IPS-18c (cell line): ENCODE data around the gene GABRD.

Source experiments
- H3K4me3 ChIP-seq: 2 replicates; pipeline ENCODE4 v1.7.0; 2013; ENCODE audit warnings: low read depth, mild to moderate bottlenecking, low read length, moderate library complexity; ENCODE audit not compliant: insufficient read depth
- H3K9me3 ChIP-seq: one replicate; pipeline ENCODE4 v1.6.1; 2013; ENCODE audit warnings: mild to moderate bottlenecking, low read length, moderate library complexity; ENCODE audit not compliant: control insufficient read depth, insufficient read depth

Gene GABRD

DNA sequence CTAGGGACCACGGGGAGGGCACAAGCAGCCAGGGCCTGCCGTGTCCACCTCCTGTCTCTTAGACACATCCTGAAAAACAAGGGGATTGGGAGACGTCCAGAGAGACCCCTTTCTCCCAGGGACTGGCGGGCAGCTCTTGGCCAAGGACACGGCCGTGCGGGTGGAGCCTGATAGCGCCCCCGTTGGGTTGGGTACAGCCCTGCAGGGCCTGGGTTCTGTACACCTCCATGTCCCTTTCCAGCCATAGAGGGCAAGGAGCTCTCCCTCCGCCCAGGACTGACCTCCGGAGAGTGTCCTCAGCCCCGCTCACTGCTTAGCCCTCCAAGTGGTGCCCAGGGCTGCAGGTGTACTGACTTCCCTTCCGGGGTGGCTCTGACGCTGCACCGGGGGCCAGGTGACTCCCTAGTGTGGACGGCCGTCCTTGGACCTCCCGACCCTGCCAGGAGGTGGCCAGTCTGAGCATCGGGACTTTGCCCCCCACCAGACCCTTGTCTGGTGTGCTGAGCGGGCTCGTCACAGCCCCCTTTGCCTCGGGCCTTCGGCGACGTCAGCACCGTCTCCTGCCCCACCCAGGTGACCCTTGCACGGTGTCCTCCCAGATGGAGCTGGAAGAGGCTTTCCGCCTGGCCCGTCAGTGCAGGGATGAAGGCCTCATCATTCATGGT, 36.9 kb downstream of the GABRD start:
- no peak overlapping the region for H3K4me3 ChIP-seq
- H3K9me3 ChIP-seq = no peaks in the 10 kb centered on the region

- Histone ChIP-seq H3K9me3 (no peaks in the 10 kb centered on the region), H3K4me3 (no peak overlapping the region)
These were observed 37.9 kb downstream of the GABRD start for GRCh38 chr1:2056955-2057590.

GRCh38 chr1:2059290-2059953, 40.3 kb downstream of the GABRD start:
- Histone ChIP-seq H3K4me3 (no peak overlapping the region), H3K9me3 (no peaks in the 10 kb centered on the region)

DNA sequence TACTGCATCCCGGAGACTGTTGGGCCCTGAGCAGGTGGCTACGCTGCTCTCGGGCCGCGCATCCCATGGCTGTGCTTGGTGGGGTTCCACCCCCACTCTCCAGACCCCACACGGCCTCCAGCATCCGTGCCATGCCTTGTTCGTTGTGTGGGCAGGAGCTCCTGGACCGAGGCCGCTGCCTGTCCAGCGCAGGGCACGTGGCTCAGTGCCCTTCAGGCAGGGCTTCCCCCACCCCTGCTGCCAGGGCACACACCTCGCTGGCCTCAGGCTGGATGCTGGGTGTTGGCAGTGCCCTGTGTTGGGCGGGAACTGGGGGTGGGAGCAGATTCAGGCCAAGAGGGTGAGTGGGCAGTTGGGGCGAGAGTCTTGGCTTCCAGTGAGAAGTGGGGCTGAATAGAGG, 40.9 kb downstream of the GABRD start:
- no peaks in the 10 kb centered on the region for H3K9me3 ChIP-seq
- H3K4me3 ChIP-seq = no peak overlapping the region

DNA sequence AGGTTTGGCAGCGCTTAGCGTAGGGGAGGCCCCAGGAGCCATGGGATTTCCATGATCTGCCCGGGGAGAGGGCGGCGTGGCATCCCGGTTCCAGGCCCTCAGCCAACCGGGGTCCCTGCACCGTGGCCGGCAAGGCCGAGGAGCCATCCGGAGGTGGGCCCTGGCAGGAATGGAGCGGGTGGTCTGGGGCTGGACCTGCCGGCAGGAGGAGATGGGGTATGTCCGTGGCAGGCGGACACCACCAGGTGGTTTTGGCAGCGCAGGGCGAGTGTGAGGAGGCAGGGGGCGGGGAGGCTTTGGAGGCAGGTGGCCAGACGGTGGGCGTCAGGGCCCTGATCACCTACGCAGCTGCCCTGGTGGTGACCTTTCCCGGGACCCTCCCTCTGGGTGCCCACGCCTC, 41.4 kb downstream of the GABRD start:
- Histone ChIP-seq H3K4me3 (no peak overlapping the region), H3K9me3 (no peaks in the 10 kb centered on the region)

- H3K9me3 ChIP-seq = no peaks in the 10 kb centered on the region
- no peak overlapping the region for H3K4me3 ChIP-seq
These were observed 42.1 kb downstream of the GABRD start for GRCh38 chr1:2061065-2061778.

- H3K9me3 ChIP-seq = no peaks in the 10 kb centered on the region
- H3K4me3 ChIP-seq = no peak overlapping the region
These were observed 46.6 kb downstream of the GABRD start for GRCh38 chr1:2065699-2066098.

DNA sequence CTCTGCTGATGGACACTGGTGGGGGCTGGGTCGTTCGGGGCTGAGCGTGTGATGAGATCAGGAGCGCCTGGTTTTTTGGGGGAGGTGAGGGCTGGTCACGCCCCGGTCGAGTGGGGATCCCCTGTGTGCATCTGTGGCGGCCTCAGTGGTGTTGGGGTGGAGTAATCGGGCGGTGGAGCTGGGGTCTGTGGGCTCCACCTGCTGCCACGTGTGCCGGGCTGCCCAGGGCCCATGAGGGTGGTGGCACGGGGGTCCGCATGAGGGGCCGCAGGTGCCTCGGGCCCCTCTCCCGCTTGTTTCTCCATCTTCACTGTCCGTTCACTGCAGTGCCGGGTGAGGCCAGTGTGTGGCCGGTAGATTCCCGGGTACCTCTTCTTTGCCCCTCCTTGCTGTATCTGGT, 48.2 kb downstream of the GABRD start:
- no peaks in the 10 kb centered on the region for H3K9me3 ChIP-seq
- H3K4me3 ChIP-seq = no peak overlapping the region

- Histone ChIP-seq H3K4me3 (no peak overlapping the region), H3K9me3 (no peaks in the 10 kb centered on the region)
These were observed 48.8 kb downstream of the GABRD start for GRCh38 chr1:2067981-2068380.

DNA sequence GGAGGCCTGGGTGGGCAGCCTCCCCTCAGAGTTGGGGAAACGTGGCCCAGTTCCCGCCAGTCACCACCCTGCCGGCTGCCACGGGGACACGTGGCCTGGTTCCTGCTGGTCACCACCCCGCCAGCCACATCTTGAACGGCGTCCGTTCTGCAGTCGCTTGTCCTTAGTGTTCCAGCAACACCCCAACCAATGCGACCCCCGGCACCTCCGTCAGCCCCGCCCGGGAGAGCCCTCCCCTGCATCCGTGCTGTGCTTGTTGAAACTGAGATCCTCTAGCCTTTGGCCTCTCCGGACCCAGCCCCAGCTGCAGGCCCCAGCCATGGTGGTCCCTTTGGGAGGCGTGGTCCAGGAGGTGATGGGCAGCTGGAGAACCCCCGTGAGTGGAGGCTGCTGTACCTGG, 49.8 kb downstream of the GABRD start:
- Histone ChIP-seq H3K4me3 (no peak overlapping the region), H3K9me3 (no peaks in the 10 kb centered on the region)

- Histone ChIP-seq H3K9me3 (no peaks in the 10 kb centered on the region), H3K4me3 (no peak overlapping the region)
These were observed 50.9 kb downstream of the GABRD start for GRCh38 chr1:2070016-2070415.

DNA sequence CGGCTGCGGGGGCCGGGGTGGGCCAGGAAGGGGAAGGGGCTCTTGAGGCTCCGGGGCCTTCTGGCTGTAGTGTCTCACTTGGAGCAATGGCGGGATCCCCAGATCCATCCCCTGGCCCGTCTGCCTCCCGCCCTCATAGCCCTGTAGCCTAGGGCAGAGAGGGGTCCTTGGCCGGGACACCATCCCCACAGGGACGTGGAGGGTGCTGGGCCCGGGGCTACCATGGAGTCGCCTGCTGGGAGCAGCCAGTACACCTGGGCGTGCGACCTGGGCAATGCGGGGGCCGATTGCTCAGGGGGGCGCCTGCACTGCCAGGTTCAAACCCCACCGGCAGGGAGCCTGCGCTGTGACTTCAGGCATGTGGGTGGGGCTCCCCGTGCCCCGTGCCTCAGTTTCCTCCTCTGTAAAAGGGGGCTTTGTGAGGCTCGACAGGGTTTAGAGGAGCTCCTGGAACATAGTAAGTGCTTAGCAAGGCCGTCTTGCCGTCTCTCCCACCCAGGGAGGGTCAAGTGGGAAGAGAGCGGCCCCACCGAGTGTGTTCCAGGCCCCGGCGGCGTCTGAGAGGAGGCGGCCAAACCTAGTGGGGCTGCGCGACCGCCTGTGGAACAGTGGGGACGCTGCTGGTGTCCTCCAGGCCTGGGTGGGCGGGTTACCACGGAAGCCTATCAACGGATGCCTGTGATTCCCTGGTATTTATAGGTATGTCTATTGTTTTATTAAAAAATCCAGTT, 51.8 kb downstream of the GABRD start:
- H3K9me3 ChIP-seq = no peaks in the 10 kb centered on the region

GRCh38 chr1:2072109-2072806, 53.1 kb downstream of the GABRD start:
- H3K4me3 ChIP-seq = no peak overlapping the region
- no peaks in the 10 kb centered on the region for H3K9me3 ChIP-seq

More for the DNA sequence above, 51.8 kb downstream of the GABRD start:
- H3K4me3 ChIP-seq = no peak overlapping the region

GRCh38 chr1:2072891-2073290, 53.7 kb downstream of the GABRD start:
- H3K9me3 ChIP-seq = peaks cover 1% of the 10 kb centered on the region

GRCh38 chr1:2073382-2074230, 54.5 kb downstream of the GABRD start:
- Histone ChIP-seq H3K9me3 (peaks cover 5% of the 10 kb centered on the region), H3K4me3 (no peak overlapping the region)

More at GRCh38 chr1:2072891-2073290, 53.7 kb downstream of the GABRD start:
- no peak overlapping the region for H3K4me3 ChIP-seq

- no peak overlapping the region for H3K4me3 ChIP-seq
These were observed 55.3 kb downstream of the GABRD start for GRCh38 chr1:2074396-2074795.

More at GRCh38 chr1:2074396-2074795, 55.3 kb downstream of the GABRD start:
- H3K9me3 ChIP-seq = peaks cover 6% of the 10 kb centered on the region
